Stimulated activated CD4-positive, alpha-beta T cell treated with anti-CD3 and anti-CD28 coated beads, Interleukin-2, amount 100 ng/mL, for 24 hours (primary cell): ENCODE measurements around the gene CAPN8.

ENCODE experiments used
- DNase-seq, 2 donors: peaks; one replicate each; pipeline ENCODE4 v3.0.0-alpha.2; 2020

The CAPN8 gene

GRCh38 chr1:223700942-223701637 is 35.6 kb upstream of the CAPN8 start:
- peak in 1 of 2 donors; percentile 44 for DNase-seq

- no peak for DNase-seq
Observed at GRCh38 chr1:223700388-223700918, 35.0 kb upstream of the CAPN8 start.

DNA sequence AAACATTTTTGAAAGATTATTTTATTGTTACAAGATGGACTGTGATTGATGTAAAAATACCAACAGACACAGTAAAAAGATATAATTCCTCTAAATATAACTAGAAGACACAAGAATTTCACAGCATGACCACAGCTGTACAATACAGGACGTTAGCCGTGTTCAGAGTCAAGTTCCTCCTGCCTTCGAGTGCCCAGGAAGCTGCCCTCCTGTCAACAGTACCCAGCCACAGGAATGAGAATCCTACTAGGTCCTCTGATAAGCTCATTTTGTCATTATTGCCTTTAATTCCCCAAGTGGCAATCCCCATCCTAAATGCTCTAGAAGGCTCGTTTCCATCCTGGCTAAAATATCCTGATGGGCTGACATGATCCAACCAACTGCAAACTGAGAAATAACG is 30.4 kb upstream of the CAPN8 start:
- DNase-seq: no peak

- no peak for DNase-seq
Observed at GRCh38 chr1:223695014-223695548, 29.6 kb upstream of the CAPN8 start.

DNA sequence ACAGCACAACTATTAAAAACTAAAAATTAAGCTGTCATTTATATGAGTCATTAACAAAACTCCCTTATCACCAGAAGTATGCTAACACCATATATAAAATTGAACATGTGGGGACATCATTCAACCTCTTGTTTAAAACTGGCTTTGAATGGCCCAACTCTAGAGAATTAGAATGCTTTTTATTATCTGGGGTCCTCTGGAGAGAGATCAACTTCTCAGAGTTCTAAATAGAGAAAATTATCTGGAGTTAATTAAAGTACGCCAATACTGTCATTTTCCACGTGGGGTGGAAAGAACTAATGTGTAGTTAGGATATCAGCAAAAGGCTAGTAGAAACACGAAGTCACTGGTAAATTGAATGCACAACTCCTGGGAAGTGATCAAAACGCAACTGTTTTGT is 25.6 kb upstream of the CAPN8 start:
- DNase-seq: no peak

GRCh38 chr1:223684488-223684792 is 18.9 kb upstream of the CAPN8 start:
- DNase-seq: no peak

DNA sequence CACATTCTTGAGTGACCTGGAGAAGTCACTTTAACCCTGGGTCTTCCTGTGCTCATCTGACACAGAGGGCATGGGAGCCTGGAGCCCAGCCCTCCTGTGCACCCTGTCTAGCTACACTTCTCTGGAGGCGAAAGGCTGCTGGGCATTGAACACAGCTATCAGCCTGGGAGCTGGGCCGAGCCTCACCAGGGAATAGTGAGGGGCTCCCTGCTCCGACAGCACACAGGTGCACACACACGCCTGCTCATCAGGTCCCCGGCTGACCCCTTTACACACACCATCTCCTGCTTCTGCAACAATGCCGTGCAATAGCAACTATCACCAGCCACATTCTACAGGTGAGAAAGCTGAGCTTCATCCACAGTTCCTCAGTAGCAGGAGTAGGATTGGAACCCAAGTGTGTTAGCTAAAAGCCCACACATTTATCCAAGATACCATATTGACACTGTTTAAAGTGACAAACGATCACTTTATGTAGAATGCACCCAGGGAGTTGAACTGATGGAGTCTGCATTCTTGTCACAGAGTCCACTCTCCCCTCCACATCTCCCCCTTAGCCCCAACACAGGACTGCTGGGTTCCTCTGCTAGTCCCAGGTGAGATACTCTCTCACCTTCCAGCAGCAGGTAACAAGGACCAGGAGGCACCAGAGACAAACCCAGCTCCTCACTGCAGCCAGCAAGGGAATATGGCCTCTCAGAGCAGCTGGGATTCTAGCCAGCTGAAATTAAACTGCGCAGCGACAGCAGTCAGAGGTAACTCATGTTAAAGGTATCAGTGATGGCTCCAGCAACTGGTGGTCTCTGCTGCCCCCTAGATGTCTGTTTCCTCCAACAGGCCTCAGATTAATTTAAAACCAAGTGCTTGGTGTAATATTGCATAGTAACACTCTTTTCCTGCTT is 18.3 kb upstream of the CAPN8 start:
- peak; percentile 61 to 66 for DNase-seq

GRCh38 chr1:223682502-223682901 is 17.0 kb upstream of the CAPN8 start:
- DNase-seq: no peak

DNA sequence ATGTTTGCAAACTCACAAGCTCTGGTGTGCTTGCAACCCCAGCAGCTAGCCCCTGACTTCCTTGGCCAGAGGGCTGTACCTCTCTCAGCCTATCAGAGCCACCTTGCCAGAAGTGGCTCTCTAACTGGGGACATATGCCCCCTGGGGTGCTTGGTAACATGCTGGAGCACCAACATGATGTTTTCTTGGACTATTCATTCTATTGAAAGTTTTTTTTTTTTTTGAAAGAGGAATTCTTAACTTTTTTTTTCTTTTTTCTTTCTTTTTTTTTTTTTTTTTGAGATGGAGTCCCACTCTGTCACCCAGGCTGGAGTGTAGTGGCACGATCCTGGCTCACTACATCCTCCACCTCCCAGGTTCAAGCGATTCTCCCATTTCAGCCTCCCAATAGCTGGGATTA is 14.7 kb upstream of the CAPN8 start:
- DNase-seq: no peak

DNA sequence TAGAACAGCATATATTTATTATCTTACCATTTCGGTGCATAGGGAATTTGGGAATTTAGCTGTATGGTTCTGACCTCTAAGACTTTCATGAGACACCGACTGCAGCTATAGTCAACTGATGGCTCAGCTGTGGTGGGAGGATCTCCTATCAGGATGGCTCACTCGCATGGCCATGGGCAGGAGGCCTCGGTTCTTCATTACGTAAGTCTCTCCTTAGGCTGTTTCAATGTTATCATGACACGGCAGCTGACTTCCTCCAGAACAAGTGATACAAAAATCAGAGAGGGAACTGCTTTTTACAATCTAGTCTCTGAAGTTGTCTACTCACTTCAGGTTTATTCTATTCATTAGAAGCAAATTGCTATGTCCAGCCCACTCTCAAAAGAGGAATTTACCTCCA is 13.3 kb upstream of the CAPN8 start:
- DNase-seq: no peak

DNA sequence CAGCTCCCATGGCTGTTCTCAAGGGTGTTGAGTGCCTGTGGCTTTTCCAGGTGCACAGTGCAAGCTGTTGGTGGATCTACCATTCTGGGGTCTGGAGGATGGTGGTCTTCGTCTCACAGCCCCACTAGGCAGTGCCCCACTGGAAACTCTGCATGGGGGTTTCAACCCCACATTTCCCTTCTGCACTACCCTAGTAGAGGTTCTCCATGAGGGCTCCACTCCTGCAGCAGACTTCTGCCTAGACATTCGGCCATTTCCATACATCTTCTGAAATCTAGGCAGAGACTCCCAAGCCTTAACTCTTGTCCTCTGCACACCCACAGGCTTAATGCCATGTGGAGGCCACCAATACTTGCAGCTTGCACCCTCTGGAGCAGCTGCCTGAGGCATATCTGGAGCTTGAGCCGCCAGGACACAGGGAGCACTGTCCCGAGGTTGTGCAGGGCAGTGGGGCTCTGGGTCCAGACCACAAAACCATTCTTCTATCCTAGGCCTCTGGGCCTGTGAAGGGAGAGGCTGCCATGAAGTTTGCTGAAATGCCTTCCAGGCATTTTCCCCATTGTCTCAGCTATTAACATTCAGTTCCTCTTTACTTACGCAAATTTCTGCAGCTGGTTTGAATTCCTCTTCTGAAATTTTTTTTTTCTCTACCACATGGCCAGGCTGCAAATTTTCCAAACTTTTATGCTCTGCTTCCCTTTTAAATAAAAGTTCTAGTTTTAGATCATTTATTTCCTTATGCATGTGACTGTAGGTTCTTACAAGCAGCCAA is 8.8 kb upstream of the CAPN8 start:
- DNase-seq: no peak

DNA sequence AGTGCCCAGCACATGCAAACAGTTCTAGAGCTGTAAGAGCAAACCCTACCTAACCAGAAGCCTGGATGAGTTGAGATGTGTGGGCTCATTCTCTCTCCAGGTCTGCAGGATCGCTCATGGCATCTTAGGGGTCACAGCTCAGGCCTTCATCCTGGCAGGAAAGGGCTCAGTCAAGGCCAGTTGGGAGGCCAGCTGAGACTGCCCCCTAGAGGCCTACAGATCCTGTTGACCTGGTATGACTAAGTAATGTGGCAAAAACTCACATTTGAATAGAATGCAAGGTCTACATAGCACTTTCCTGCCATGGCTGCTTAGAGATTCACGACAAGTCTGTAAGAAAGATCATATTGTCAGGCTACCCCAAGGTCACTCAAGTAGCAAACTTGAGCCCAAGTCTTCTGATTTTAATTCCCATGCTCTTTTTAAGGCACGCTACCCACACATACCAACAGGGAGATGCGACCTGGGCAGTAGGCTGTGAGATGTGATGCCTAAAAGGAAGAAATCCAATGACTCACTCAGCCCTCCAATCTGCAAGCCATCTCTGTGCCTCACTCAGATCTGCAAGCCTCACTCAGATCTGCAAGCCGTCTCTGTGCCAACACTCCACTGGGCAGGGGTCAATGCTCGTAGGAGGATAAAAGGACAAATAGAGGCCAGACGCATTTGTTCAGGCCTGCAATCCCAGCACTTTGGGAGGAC is 5.1 kb upstream of the CAPN8 start:
- peak in 1 of 2 donors; percentile 24 for DNase-seq

DNA sequence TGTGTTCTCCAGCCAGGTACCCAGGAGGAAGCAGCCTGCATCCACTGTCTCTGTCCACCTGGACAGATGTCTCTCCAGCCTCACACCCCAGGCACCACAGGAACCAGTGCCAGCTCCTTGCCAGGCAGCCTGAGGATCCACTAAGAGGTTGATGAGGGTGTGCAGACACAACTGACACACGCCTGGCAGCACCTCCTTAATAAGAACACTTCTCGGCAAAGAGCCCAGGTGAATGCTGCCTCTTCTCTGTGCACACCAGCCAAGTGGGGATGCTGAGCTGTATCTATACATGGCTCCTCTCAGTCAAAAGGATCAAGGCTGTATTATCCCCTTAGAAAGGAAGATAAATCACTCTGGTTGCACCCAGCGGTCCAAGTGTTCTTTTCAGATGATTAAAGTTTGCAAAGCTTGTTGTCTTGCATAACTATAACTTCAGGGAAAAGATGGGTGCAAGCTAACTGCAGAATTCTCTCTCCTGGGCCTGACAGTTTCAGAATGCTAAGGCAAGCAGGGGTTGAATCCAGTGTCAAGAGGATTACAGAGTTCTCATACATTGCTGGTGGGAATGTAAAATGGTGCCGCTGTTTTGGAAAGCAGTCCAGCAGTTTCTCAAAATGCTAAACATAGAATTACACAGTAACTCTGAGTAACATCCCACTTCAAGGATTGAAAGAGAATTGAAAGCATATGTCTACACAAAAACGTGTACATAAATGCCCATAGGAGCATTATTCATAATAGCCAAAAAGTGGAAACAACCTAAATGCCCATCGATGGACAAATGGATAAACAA is 3.7 kb upstream of the CAPN8 start:
- no peak for DNase-seq

DNA sequence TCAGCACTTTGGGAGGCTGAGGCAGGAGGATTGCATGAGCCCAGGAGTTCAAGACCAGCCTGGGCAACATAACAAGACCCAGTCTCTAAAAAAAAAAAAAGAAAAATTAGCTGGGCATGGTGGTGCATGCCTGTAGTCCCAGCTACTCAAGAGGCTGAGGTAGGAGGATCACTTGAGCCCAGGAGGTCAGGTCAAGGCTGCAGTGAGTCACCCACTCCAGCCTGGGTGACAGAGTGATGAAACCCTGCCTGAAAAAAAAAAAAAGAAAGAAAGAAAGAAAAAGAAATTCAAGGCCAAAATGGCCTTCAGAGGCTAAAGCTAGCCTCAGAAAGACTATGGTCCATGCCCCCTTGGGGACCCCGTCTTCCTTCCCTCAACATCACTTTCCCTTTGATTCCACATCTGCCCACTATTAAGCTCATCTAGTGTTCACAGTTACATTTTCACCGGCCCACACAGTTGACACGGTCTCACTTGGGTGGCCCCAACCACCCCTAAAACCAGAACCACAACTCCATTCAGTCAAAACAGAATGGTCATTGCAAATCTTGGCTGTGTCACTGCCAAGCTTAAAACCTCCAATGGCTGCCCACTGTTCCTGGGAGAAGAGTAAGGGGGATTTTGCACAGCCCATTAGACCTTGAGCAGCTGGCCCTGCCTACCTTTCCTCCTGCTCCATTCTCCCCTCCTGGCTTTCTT is 2.1 kb upstream of the CAPN8 start:
- no peak for DNase-seq

DNA sequence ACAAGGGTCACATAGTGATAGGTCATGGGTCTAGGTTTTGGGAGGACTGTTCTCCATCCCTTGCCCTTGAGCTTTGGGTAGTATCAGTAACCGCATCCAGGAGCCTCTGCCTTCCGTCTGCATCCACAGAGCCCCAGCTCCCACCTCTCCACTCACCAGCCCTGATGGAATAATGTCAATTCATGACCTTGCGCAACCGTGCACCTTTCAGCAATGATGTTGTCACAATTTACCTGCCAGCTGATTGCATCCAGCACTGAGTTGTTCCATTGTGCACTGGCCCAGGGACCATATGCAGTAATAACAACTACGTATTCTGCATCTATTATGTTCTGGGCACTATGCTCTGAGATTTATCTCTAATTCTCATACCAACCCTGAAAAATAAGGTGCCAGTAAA is 1.4 kb downstream of the CAPN8 start:
- no peak for DNase-seq

DNA sequence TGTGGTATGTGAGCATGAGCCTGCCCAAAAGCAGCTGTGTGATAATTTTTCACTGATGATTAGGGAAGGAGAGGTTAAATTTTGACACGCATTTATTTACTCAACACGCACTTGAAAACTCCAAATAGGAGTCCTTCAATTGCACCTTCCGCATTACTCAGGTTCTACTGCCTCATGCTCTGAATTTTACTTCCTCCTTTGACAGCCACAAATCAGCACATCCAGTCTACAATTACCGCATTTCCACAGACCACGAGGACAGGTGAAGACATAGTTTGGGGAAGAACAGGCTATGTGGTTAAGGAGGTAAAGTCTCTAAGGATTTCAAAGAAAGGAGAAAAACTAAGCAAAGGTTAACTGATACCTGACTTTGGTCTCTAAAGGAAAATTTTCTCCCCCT is 2.6 kb downstream of the CAPN8 start:
- no peak for DNase-seq

DNA sequence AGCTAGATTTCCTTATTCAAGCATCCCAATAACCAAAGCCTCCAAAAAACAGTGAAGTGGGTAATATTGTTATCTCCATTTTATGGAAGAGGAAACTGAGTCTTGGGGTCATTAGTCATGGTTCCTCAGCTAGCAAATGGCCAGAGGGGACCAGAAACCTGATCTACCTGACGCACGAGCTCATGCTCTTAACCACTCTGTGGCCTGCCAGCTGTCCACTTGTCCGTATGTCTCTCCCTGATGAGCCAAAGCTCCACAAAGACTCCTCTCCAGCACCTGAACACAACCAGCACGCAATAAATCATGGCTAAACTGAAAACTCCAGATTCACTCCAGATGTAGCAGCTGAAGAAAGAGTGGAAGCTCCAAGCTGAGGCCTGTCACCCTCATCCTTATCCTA is 5.8 kb downstream of the CAPN8 start:
- no peak for DNase-seq

- DNase-seq: no peak
Observed at GRCh38 chr1:223657978-223658377, 7.5 kb downstream of the CAPN8 start.

DNA sequence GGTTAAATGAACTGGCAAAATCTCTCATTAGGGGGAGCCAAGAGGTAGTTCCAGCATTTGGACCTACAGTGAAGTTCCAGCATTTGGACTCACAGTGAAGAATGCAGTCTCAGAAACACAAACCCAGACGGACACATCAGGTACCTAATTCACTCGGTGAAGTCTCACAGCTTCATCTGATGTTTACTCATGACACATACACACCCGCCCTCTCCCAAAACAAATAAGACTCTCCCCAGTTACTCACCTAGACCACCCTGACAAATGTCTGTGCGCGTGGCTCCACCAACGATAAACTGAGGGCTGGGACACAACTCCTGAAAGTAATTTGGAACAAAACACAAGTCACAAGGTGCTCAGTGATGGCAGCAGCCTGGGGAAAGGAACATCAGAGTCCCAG is 11.4 kb downstream of the CAPN8 start:
- no peak for DNase-seq

- no peak for DNase-seq
Observed at GRCh38 chr1:223653431-223653830, 12.1 kb downstream of the CAPN8 start.

DNA sequence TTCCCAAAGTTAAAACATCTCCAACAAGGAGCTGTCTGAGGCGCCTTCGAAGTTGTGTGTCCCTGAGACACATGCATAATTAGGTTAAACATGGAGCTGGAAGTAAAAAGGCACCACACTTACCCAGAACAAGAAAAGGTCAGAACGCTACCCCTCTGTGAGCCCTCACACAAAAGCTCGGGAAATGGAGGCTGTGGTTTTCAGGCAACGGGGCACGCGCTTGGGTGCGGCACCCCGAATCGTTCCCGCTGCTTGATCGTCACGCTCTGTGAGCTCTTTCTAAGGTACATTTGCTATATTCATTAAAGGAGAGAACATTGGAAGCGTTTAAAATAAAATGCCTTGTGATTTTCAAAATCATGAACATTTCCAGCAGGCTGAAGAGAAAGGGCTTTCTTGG is 12.5 kb downstream of the CAPN8 start:
- no peak for DNase-seq
